ENCODE results near the gene ARFGAP3.

- TF ChIP-seq EZH2 (IDR thresholded peaks at IDR 0.05; ENCODE audit: borderline replicate concordance): no peak
- TF ChIP-seq, protein P1, sequence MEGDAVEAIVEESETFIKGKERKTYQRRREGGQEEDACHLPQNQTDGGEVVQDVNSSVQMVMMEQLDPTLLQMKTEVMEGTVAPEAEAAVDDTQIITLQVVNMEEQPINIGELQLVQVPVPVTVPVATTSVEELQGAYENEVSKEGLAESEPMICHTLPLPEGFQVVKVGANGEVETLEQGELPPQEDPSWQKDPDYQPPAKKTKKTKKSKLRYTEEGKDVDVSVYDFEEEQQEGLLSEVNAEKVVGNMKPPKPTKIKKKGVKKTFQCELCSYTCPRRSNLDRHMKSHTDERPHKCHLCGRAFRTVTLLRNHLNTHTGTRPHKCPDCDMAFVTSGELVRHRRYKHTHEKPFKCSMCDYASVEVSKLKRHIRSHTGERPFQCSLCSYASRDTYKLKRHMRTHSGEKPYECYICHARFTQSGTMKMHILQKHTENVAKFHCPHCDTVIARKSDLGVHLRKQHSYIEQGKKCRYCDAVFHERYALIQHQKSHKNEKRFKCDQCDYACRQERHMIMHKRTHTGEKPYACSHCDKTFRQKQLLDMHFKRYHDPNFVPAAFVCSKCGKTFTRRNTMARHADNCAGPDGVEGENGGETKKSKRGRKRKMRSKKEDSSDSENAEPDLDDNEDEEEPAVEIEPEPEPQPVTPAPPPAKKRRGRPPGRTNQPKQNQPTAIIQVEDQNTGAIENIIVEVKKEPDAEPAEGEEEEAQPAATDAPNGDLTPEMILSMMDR (IDR thresholded peaks at IDR 0.05; ENCODE audit: poor library complexity): no peak
- TF ChIP-seq EZH2phosphoT487 (IDR thresholded peaks at IDR 0.05; ENCODE audit: low read depth, severe bottlenecking, unreplicated experiment): no peak
Observed at GRCh38 chr22:42801252-42802080, 55.6 kb downstream of the ARFGAP3 start.
